LNCAP (cell line): Measurements from ENCODE around the gene EFNB2.

ENCODE experiments used
- CTCF ChIP-seq: fragments of 450-650 bp; IDR thresholded peaks from 2 replicates; pipeline ENCODE4 v1.5.1; 2017; ENCODE audit warnings: mild to moderate bottlenecking

EFNB2 gene

GRCh38 chr13:106472621-106473020 is 62.8 kb downstream of the EFNB2 start:
- TF ChIP-seq CTCF = no peak

- TF ChIP-seq CTCF = no peak
These were observed 63.4 kb downstream of the EFNB2 start for GRCh38 chr13:106471957-106472543.

- no peak for TF ChIP-seq CTCF
These were observed 64.9 kb downstream of the EFNB2 start for GRCh38 chr13:106470576-106470975.

- TF ChIP-seq CTCF = no peak
These were observed 66.5 kb downstream of the EFNB2 start for GRCh38 chr13:106468744-106469590.

- TF ChIP-seq CTCF = no peak
These were observed 67.3 kb downstream of the EFNB2 start for GRCh38 chr13:106468207-106468606.

GRCh38 chr13:106467427-106468122 is 67.9 kb downstream of the EFNB2 start:
- TF ChIP-seq CTCF = no peak

GRCh38 chr13:106466691-106467426 is 68.6 kb downstream of the EFNB2 start:
- no peak for TF ChIP-seq CTCF
